ENCODE results near the gene ERC2.

- TF ChIP-seq CTCF (IDR thresholded peaks at IDR 0.05): no peak
- TF ChIP-seq POLR2A (IDR thresholded peaks at IDR 0.05): no peak
- TF ChIP-seq POLR2AphosphoS5 (IDR thresholded peaks at IDR 0.05): no peak
- no peak for TF ChIP-seq EP300 (IDR thresholded peaks at IDR 0.05)
These were observed 803.9 kb downstream of the ERC2 start for GRCh38 chr3:55664387-55664786.

All from upper lobe of left lung (tissue), 4 donors.